SU-DHL-6 (cell line): ENCODE data around the gene PSIP1.

ENCODE experiments used
- H2AFZ ChIP-seq: fragments of 200-600 bp; sonication (generic); 2 replicates; pipeline ENCODE4 v1.6.1; 2014; ENCODE audit warnings: low read depth, mild to moderate bottlenecking, moderate library complexity, mixed read lengths, antibody characterized with exemption, low read length; ENCODE audit not compliant: severe bottlenecking
- H3F3A ChIP-seq: fragments of 200-600 bp; shearing (Covaris generic); 2 replicates; pipeline ENCODE4 v1.6.0; 2016; ENCODE audit warnings: antibody characterized with exemption, mild to moderate bottlenecking; ENCODE audit not compliant: insufficient read depth
- H3K27ac ChIP-seq: fragments of 200-600 bp; sonication (generic); 2 replicates; pipeline ENCODE4 v1.5.1; 2016; ENCODE audit warnings: low read depth, mild to moderate bottlenecking, low read length, moderate library complexity, mixed read lengths
- H3K27me3 ChIP-seq: fragments of 200-600 bp; sonication (generic), shearing (Covaris generic); 2 replicates; pipeline ENCODE4 v1.6.0; 2014; ENCODE audit warnings: mild to moderate bottlenecking, low read length
- H3K36me3 ChIP-seq: fragments of 200-600 bp; sonication (generic); 2 replicates; pipeline ENCODE4 v1.6.1; 2014; ENCODE audit warnings: mild to moderate bottlenecking, low read length, mixed read lengths
- H3K4me2 ChIP-seq: fragments of 300-600, 200-600 bp; shearing (Covaris generic), sonication (generic); 2 replicates; pipeline ENCODE4 v1.6.0; 2014; ENCODE audit warnings: low read length, low read depth, mild to moderate bottlenecking; ENCODE audit not compliant: poor library complexity, severe bottlenecking
- H3K4me3 ChIP-seq: fragments of 200-600 bp; sonication (generic); 2 replicates; pipeline ENCODE4 v1.5.1; 2014; ENCODE audit warnings: antibody characterized with exemption, low read length, mild to moderate bottlenecking, mixed read lengths; ENCODE audit not compliant: insufficient read depth, poor library complexity, severe bottlenecking
- H3K79me2 ChIP-seq: fragments of 200-600 bp; sonication (generic); 2 replicates; pipeline ENCODE4 v1.6.1; 2014; ENCODE audit warnings: mild to moderate bottlenecking, low read length, moderate library complexity; ENCODE audit not compliant: insufficient read depth
- H3K9ac ChIP-seq: fragments of 200-600 bp; sonication (generic); 2 replicates; pipeline ENCODE4 v1.7.0; 2014; ENCODE audit warnings: mild to moderate bottlenecking, low read length
- H3K9me2 ChIP-seq: fragments of 200-600 bp; sonication (generic); replicated peaks from 2 replicates; pipeline ENCODE4 v1.6.1; 2014; ENCODE audit warnings: low read length; ENCODE audit not compliant: insufficient read depth
- H3K9me3 ChIP-seq: fragments of 200-600 bp; sonication (generic); 2 replicates; pipeline ENCODE4 v1.6.1; 2014; ENCODE audit warnings: low read length, mixed read lengths; ENCODE audit not compliant: insufficient read depth
- H4K20me1 ChIP-seq: fragments of 200-600 bp; sonication (generic); 2 replicates; pipeline ENCODE4 v1.6.1; 2014; ENCODE audit warnings: low read depth, mild to moderate bottlenecking, antibody characterized with exemption, low read length, moderate library complexity, mixed read lengths
- EZH2phosphoT487 ChIP-seq: fragments of 200-600 bp; sonication (generic), shearing (Covaris generic); conservative IDR thresholded peaks from 2 replicates; pipeline ENCODE4 v1.6.1; 2018; ENCODE audit warnings: mild to moderate bottlenecking, antibody characterized with exemption, low read length, moderate library complexity, mixed read lengths
- TF ChIP-seq, protein P1 (sequence below): fragments of 200-600 bp; sonication (generic); IDR thresholded peaks from one replicate; pipeline ENCODE4 v1.5.1; 2017; ENCODE audit warnings: antibody characterized with exemption, mild to moderate bottlenecking, low read length, moderate library complexity; ENCODE audit not compliant: insufficient read depth, poor library complexity, severe bottlenecking

PSIP1 gene

DNA sequence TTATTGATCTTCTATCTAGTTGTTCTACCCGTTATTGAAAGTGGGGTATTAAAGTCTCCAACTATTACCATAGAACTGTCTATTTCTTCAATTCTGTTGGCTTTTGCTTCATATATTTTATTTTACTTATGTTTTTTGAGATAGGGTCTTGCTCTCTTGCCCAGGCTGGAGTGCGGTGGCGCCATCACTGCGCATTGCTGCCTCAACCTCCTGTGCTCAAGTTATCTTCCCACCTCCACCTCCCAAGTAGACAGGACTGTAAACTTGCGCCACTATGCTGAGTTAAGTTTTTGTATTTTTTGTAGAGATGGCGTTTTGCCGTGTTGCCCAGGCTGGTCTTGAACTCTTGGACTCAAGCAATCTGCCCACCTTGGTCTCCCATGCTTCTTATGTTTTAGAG, 71.9 kb downstream of the PSIP1 start:
- TF ChIP-seq EZH2phosphoT487 = no peak
- TF ChIP-seq, protein P1, sequence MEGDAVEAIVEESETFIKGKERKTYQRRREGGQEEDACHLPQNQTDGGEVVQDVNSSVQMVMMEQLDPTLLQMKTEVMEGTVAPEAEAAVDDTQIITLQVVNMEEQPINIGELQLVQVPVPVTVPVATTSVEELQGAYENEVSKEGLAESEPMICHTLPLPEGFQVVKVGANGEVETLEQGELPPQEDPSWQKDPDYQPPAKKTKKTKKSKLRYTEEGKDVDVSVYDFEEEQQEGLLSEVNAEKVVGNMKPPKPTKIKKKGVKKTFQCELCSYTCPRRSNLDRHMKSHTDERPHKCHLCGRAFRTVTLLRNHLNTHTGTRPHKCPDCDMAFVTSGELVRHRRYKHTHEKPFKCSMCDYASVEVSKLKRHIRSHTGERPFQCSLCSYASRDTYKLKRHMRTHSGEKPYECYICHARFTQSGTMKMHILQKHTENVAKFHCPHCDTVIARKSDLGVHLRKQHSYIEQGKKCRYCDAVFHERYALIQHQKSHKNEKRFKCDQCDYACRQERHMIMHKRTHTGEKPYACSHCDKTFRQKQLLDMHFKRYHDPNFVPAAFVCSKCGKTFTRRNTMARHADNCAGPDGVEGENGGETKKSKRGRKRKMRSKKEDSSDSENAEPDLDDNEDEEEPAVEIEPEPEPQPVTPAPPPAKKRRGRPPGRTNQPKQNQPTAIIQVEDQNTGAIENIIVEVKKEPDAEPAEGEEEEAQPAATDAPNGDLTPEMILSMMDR = no peak
- Histone ChIP-seq H3K9me3 (0 out of 2 replicates have a peak, but pooled peaks cover 4% of the 10 kb centered on the region), H3K27me3 (no peaks in the 10 kb centered on the region), H4K20me1 (no peaks in the 10 kb centered on the region), H3F3A (no peaks in the 10 kb centered on the region), H3K27ac (no peak overlapping the region), H2AFZ (no peak overlapping the region), H3K4me3 (no peak overlapping the region), H3K4me2 (no peak overlapping the region), H3K9ac (no peak overlapping the region), H3K9me2 (no peaks in the 10 kb centered on the region), H3K79me2 (peaks cover 27% of the 10 kb centered on the region), H3K36me3 (peaks cover 31% of the 10 kb centered on the region)

GRCh38 chr9:15433661-15434060, 77.1 kb downstream of the PSIP1 start:
- Histone ChIP-seq H3K79me2 (peaks cover 32% of the 10 kb centered on the region), H3K9me2 (no peaks in the 10 kb centered on the region), H3K9ac (no peak overlapping the region), H3K4me2 (no peak overlapping the region), H3K4me3 (no peak overlapping the region), H3K27ac (no peak overlapping the region), H4K20me1 (no peaks in the 10 kb centered on the region), H3F3A (peaks cover 12% of the 10 kb centered on the region; the same call in 1 of the 2 replicates), H3K9me3 (no peaks in the 10 kb centered on the region), H3K36me3 (peaks cover 19% of the 10 kb centered on the region; the same call in 1 of the 2 replicates), H2AFZ (no peak overlapping the region), H3K27me3 (no peaks in the 10 kb centered on the region)
- TF ChIP-seq, protein P1 = no peak
- TF ChIP-seq EZH2phosphoT487 = no peak

DNA sequence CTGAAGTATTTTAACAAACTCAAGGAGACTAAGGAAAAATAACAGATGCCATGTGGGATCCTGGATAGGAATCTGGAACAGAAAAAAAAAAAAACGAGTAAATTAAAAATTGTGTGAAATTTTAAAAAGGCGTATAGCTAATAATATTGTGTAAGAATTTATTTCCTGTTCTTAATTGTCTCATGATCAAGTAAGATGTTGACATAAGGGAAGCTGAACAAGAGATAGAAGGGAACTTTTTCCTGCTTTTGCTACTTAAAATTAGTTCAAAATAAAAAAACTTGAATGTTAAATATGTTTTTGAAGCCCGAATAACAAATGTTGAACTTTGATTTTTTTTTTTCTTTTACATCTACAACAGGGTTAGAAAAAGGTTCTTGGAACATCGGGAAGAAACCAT, 77.6 kb downstream of the PSIP1 start:
- TF ChIP-seq EZH2phosphoT487 = no peak
- TF ChIP-seq, protein P1 = no peak
- Histone ChIP-seq H3K4me3 (no peak overlapping the region), H3K9me3 (no peaks in the 10 kb centered on the region), H3K9me2 (no peaks in the 10 kb centered on the region), H3K27ac (no peak overlapping the region), H3K36me3 (peaks cover 15% of the 10 kb centered on the region; the same call in 1 of the 2 replicates), H3F3A (peaks cover 12% of the 10 kb centered on the region; the same call in 1 of the 2 replicates), H3K79me2 (peaks cover 30% of the 10 kb centered on the region), H3K27me3 (no peaks in the 10 kb centered on the region), H4K20me1 (no peaks in the 10 kb centered on the region), H2AFZ (no peak overlapping the region), H3K4me2 (no peak overlapping the region), H3K9ac (no peak overlapping the region)
